ENCODE data around the gene ACSF2.

DNA sequence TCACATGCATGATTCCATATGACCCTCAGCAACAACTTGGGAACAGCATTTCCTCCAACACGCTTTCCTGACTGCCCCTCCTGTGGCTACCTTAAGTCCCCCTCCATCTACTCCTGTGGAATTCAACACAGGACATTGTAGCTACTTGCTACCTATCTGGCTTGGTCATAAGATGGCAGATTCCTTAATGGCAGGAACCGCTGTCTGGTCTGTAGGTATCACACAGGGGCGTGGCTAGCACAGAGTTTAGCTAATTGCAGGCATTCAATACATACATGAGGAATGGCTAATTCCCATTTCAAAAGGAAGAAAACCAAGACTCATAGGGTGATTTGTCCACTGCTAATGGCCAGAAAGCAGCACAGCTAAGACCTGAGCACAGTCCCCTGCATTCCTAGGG is 37.3 kb upstream of the ACSF2 start:
- TF ChIP-seq, protein P1, sequence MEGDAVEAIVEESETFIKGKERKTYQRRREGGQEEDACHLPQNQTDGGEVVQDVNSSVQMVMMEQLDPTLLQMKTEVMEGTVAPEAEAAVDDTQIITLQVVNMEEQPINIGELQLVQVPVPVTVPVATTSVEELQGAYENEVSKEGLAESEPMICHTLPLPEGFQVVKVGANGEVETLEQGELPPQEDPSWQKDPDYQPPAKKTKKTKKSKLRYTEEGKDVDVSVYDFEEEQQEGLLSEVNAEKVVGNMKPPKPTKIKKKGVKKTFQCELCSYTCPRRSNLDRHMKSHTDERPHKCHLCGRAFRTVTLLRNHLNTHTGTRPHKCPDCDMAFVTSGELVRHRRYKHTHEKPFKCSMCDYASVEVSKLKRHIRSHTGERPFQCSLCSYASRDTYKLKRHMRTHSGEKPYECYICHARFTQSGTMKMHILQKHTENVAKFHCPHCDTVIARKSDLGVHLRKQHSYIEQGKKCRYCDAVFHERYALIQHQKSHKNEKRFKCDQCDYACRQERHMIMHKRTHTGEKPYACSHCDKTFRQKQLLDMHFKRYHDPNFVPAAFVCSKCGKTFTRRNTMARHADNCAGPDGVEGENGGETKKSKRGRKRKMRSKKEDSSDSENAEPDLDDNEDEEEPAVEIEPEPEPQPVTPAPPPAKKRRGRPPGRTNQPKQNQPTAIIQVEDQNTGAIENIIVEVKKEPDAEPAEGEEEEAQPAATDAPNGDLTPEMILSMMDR (IDR thresholded peaks at IDR 0.05; ENCODE audit: insufficient read depth, low read length): no peak
- TF ChIP-seq, protein P2, sequence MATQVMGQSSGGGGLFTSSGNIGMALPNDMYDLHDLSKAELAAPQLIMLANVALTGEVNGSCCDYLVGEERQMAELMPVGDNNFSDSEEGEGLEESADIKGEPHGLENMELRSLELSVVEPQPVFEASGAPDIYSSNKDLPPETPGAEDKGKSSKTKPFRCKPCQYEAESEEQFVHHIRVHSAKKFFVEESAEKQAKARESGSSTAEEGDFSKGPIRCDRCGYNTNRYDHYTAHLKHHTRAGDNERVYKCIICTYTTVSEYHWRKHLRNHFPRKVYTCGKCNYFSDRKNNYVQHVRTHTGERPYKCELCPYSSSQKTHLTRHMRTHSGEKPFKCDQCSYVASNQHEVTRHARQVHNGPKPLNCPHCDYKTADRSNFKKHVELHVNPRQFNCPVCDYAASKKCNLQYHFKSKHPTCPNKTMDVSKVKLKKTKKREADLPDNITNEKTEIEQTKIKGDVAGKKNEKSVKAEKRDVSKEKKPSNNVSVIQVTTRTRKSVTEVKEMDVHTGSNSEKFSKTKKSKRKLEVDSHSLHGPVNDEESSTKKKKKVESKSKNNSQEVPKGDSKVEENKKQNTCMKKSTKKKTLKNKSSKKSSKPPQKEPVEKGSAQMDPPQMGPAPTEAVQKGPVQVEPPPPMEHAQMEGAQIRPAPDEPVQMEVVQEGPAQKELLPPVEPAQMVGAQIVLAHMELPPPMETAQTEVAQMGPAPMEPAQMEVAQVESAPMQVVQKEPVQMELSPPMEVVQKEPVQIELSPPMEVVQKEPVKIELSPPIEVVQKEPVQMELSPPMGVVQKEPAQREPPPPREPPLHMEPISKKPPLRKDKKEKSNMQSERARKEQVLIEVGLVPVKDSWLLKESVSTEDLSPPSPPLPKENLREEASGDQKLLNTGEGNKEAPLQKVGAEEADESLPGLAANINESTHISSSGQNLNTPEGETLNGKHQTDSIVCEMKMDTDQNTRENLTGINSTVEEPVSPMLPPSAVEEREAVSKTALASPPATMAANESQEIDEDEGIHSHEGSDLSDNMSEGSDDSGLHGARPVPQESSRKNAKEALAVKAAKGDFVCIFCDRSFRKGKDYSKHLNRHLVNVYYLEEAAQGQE (IDR thresholded peaks at IDR 0.05; ENCODE audit: insufficient replicate concordance, low read depth): no peak
- TF ChIP-seq SPI1 (IDR thresholded peaks at IDR 0.05; ENCODE audit: borderline replicate concordance, low read depth) (no peak), POLR2AphosphoS5 (IDR thresholded peaks at IDR 0.05; ENCODE audit: low read depth) (no peak), GABPA (IDR thresholded peaks at IDR 0.05; ENCODE audit: low read depth) (no peak)
